Stimulated activated CD4-positive, alpha-beta T cell treated with anti-CD3 and anti-CD28 coated beads, TNF-alpha, amount 100 ng/mL, for 24 hours (primary cell): ENCODE results near the gene MMP11.

ENCODE experiments used
- DNase-seq, 3 experiments: peaks; one replicate each; pipeline ENCODE4 v3.0.0-alpha.2; 2020; ENCODE audit warnings: low read depth in 3 of 3

MMP11 gene

GRCh38 chr22:23801238-23801821 is 28.7 kb downstream of the MMP11 start:
- DNase-seq, result no peak

- DNase-seq, result no peak
These were observed 29.3 kb downstream of the MMP11 start for GRCh38 chr22:23801886-23802377.

GRCh38 chr22:23803001-23803819 is 30.6 kb downstream of the MMP11 start:
- no peak for DNase-seq

GRCh38 chr22:23804781-23805291 is 32.2 kb downstream of the MMP11 start:
- DNase-seq, result no peak

DNA sequence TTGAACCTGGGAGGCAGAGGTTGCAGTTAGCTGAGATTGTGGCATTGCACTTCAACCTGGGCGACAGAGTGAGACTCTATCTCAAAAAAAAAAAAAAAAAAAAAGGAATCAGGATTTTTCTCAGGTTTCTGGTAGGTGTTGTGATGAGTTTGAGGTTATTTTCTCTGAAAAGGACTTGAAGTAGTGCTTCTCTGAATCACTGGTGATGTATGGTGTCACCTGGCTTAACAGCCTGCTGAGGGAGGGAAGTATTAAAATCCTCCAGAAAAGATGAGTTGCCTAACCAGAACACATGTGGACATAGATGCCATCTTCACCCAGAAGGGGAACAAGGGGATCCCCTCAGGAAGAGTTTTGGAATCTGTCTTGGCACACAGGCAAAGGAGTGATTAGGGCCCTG is 34.2 kb downstream of the MMP11 start:
- DNase-seq, result no peak

GRCh38 chr22:23812378-23812777 is 39.7 kb downstream of the MMP11 start:
- no peak for DNase-seq

DNA sequence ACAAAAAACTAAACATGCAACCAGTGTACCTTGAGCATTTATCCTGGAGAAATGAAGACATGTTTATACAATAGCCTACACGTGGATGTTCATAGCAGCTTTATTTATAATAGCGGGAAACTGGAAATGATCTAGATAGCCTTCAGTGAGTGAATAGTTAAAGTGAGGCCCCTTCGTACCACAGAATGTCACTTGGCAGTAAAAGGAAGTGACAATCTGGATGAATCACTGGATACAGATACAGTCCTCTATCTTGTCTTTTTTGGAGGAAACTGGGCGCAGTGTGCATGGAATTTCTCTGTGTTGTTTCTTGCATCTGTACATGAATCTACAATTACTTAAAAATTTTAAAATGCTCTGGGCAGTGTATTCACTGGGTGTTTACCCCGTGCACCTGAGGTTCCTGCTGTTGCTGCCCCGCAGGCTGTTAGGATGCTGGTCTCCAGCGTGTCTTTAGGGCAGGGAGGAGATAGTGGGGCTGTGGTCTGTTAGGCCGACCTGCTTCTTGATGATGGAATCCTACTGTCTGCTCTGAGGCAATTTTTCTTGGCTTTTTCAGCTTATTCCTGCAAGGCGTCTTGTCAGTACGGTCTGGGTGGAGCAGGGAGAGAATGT is 43.0 kb downstream of the MMP11 start:
- DNase-seq, result no peak

DNA sequence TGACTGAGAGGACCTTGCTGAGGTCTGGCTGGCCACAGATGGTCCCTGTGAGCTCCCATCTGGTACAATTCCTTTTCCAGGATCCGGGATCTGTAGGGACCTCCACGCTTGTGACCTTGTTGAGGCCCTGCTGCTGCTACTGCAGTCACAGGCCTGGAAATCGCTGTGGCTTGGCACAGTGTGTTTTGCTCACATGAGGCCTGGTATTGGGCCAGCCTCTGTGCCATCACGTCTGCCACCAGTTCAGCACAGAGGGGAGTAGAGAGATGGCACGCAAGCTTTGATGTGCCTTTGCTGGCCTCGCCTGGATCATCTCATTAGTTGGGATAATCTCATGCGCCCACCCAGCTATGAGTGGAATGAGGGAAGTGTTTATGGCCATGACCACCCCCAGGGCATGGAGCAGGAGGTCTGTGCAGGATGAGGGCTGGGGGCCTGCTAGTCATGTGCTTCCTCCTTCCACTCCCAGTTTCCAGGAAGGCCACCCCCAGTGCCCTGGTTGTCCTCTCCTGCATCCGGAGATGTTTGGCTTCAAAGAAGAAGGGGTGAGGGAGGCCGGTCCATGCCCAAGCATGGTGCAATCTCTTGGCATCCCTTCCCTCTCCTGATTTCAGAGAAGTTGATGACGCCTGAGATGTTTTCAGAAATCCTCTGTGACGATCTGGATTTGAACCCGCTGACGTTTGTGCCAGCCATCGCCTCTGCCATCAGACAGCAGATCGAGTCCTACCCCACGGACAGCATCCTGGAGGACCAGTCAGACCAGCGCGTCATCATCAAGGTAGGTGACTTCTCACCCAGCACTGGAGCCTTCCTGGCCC is 43.7 kb downstream of the MMP11 start:
- DNase-seq, result no peak

DNA sequence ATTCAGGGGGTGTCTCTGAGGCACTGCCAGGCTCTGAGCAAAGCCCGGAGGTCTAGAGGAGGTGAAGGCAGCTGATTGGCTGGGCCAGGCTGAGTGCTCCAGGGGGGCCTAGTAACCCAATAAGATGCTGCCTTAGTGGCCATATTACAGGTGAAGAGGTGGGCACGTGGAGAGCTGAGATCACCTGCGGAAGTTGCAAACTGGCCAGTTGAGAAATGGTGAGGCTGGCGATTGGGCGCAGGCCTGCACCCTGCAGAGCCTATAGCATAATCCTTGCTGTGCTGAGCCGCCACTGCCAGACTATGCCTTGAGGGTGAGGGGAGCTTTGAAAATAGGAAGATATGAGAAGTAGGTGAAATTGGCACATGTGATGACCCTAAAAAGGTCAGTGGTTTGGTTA is 44.5 kb downstream of the MMP11 start:
- no peak for DNase-seq

- no peak for DNase-seq
These were observed 45.9 kb downstream of the MMP11 start for GRCh38 chr22:23818541-23818940.

GRCh38 chr22:23820748-23821211 is 48.1 kb downstream of the MMP11 start:
- no peak for DNase-seq

DNA sequence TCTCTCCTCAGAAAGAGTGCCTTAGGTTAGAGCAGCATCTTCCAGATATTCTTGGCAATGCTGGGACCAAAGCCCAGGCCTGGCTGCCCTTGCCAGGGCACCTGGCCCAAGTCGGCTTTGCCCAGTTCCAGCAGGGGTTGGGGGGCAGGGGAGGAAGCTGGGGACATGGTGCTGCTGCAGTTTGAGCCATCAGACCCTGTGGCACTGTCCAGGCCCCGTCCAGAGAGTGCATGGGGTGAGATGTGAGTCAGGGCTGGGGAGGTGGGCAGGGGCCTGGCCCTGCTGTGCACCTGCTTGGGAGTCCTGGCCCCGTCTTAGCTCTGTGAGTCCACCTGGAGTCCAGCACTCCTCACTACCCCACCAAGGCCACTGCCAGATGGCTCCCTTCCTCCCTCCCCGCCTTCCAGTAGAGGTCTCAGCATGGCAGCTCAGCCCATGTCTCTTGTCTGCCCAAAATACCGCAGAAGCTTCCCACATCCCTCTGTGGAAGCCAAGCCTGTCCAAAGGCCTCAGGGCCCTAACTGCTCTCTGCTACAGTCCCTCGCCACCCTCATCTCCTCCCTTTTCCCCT is 49.5 kb downstream of the MMP11 start:
- DNase-seq, result no peak

GRCh38 chr22:23823331-23823791 is 50.7 kb downstream of the MMP11 start:
- DNase-seq, result no peak

DNA sequence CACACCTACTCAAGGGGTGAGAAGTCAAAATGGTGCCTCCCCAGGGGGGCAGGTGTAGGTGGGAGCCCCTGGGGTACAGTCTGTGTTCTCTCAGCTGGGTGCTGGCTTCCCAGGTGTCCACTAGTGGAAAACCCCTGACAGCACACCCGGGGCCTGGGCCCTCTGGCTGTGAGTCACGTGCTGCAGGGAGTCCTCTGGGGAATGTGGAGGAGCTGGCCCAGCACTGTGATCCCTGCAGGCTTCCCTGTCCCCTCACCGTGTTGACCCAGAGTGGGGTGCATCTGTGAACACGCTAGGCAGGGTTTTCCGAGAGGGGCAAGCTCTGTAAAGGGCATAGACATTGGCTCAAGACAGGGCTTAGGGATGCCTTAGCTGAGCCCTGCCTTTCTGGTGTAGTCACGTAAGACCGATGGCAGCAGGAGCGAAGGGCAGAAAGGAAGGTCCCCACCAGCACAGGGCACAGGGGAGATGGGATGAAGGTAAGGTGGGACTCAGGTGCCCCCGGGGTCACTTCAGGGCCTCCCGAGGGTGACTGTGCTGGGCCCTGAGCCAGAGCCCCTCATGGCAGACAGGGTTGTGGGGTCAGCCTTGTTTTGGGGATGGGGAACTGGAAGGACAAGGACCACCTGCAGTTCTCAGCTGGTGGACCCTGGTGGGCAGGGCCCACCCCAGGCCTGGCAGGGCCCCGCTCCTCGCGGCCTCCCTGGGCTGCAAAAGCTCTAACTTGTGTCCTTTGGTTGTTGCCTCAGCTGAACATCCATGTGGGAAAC is 52.0 kb downstream of the MMP11 start:
- no peak for DNase-seq

GRCh38 chr22:23825246-23825905 is 52.7 kb downstream of the MMP11 start:
- no peak for DNase-seq

DNA sequence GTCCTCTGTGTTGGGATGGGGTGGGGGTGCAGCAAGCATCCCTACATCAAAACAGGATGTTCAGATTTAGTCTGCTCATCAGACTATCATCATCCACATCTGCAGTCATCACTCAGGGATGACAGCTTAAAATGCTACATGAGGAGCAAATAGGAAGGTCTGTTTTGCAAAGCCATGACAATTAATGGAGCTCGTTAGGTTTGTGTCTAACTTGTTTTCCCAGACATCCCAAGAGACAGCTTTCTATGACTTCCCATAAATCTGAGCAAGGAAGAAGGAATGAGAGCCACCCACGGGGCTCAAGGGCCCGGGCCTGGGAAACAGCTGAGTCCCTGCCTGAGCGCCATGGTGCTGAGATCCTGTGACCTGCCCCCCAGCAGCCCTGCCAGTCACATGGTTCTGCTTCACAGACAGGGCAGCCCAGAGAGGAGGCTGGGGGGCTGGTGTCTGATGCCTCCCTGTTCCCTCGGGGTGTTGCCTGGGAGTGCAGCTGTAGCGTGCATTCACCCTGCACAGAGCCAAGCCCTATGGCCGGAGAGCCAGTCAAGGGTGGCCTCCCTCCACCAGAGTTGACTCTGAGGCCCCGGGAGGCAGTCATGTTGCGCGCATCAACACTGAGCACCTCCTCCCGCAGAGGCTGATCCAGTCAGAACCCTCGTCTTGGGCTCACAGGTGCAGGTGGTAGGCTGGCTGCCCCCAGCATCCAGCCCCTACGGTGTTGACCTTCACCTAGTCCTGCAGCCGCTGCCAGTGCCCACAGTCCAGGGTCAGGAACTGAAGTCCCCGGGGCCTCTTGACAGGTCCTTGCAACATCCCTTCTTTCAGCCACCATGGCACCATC is 54.1 kb downstream of the MMP11 start:
- DNase-seq, result no peak

- DNase-seq, result no peak
These were observed 54.8 kb downstream of the MMP11 start for GRCh38 chr22:23827351-23827995.
